HG02938 (cell line): Measurements from ENCODE around the gene GNB1.

Experiments used
- ATAC-seq: cut with Tn5 transposase; IDR thresholded peaks from one replicate; pipeline ENCODE4 v1.9.1; 2021; ENCODE audit warnings: mild to moderate bottlenecking, moderate library complexity; ENCODE audit not compliant: unreplicated experiment

Gene GNB1

DNA sequence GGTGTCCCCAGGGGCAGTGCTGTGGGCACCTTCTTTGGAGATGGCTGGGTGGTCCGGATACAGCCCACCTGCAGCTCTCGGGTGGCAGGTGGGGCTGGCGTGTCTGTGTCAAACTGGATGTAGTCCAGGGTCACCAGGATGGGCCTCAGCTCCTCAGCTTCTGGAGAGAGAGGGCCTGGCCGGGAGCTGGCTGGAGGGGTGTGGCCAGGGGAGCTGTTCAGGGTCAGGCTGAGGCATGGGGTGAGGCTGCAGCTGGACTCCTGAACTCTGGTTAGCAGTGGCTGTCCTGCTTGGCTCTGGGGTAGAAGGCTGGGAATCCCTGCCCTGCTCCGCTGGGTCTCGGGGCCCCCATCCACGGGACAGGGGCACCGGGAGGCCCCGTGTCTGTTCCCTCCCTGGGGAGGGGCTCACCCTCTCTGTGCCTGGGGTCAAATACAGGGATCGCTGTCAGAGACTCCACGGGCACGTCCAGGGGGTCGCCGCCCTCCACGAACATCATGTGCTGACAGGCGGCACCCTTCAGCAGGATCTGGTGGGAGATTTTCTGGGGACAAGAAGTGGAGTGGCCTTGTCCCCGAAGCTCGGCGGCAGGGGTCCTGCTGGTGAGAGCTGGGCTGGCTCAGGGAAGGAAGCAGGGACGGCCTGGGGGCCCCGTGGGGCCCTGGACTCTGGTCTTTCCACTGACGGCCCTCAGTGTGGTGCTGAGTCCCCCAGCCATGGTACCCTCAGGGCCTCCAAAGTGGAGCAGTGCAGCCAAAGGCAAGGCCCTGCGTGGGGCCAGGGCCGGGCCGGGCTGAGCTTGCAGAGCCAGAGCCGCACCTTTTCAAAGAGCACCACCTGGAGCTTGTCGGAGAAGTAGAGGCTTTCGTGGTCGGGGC is 32.3 kb upstream of the GNB1 start:
- ATAC-seq: no peak

DNA sequence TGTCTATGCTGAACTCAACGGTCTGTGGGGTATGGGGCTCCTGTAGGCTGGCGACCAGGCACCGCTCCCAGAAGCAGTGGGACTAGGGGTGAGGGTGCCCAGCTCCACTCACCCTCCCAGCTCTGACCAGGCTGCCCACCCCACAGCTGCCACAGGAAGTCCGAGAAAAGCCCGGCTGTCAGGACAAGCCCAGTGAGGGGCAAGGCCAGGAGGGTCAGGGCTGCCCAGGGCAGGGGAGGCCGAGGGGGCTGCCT is 31.7 kb upstream of the GNB1 start:
- no peak for ATAC-seq

DNA sequence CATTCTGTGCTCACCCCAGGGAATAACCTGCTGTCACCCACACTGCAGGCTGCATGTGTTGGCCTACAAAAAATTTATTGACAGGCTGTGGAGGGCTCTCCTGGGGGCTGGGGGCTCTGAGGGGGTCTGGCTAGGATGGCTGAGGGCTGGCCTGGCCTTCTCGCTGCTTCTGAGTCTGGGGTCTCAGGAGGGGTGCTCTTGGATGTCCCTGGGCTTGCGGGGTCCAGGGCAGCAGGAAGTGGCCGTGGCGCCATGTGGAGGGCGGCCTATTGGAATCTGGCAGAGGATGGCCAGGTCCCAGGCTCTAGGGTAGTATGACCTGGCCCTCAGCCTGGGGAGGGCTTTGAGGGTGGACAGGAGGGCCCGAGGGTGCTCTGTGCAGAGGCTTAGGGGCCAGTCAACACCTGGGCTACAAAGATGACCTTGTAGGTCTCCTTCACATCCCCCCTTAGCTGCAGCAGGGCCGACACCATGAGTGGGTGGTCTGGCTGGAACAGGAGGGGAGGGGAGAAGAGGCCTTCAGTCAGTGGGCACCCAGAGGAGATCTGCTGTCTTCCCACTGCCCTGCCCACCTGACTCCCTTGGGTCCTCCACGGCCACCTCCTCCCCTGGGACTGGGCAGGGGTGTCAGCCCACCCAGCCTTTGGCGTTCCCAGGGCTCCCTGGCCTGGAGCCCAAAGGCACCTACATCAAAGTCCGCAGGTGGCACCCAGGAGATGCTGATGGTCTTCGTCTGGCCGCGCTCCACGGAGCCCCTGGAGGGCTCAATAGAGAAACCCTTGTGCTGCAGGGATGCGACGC is 31.2 kb upstream of the GNB1 start:
- ATAC-seq: no peak

DNA sequence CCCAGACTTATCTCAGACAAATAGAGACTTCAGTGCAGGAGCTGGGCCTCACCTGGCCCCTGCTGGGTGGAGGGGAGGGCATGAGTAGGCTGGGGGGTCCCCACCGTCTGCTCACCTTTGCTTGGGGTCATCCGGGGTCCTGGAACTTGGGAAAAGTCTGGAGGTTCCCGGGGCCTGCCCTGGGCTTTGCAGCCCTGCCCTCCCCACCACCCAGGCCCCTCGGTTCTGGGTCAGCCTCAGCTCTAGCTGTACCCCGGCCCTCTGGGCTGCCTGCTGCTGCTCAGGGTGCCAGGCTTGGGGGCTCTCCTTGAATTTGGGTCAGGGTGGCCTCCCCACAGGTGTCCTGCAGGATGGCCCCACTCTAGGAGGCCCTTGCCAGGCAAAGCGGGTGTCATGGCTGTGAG is 30.6 kb upstream of the GNB1 start:
- no peak for ATAC-seq

DNA sequence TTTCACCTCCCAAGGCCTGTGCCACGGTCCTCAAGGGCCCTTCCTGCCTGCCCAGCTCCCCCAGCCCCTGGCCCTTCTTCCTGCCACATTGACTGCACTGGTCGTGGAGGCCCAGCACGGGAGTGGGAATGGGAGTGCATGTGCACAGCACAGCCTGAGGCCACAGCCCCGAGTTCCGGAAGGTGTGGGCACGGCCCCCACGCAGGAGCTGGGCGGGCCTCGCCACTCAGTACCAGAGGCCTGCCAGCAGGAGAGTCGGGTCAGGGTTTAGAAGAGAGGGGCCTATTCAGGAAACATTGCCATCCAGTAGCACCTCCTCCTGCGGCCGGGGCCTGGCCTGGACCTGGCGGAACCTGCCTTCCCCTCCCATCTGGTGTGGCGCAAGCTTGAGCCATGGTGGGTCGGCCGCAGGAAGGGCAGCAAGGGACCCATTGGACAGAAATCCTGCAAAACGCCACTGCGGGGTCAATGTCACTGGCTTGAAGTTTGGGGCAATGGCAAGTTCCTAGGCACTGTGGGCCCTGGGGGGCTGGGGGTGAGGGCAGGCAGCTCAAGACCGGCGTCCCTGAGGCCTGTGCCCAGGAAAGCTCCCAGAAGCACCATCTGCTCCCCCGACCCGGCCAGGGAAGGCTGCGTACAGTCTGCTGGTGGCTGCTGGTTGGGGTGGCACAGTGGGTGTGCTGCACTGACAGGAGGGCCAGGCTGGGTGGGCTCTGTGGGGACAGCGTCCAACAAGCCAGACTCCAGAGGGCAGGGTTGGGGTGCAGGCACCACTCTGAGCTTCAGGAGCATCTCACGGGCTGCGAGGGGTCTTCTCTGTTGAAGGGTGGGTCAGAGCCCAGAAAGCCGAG is 29.9 kb upstream of the GNB1 start:
- no peak for ATAC-seq

DNA sequence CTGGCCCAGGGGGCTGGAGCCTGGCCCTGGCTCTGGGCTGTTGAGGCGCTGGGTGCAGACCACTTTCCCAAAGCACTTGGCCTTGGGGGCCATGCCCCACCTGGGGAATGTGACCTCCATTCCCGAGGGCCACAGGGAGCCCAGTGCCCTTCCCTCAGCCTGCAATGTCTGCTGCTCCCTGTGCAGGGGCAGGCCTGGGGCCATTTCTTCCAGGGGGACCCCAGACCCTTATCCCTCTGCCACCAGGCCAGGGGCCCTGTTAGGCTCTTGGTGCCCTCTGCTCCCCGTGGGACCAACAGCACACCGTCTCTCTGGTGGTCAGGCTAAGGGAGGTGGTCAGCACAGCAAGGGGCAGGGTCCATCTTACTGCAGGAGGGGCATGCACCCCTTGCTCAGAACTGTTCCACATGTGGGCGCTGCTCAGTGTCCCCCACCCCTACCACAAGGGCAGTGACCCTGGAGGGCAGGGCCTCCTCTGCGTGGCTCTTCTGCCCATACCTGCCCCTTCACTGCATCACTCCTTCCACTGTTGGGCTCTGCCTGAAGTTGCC is 29.2 kb upstream of the GNB1 start:
- ATAC-seq: no peak

DNA sequence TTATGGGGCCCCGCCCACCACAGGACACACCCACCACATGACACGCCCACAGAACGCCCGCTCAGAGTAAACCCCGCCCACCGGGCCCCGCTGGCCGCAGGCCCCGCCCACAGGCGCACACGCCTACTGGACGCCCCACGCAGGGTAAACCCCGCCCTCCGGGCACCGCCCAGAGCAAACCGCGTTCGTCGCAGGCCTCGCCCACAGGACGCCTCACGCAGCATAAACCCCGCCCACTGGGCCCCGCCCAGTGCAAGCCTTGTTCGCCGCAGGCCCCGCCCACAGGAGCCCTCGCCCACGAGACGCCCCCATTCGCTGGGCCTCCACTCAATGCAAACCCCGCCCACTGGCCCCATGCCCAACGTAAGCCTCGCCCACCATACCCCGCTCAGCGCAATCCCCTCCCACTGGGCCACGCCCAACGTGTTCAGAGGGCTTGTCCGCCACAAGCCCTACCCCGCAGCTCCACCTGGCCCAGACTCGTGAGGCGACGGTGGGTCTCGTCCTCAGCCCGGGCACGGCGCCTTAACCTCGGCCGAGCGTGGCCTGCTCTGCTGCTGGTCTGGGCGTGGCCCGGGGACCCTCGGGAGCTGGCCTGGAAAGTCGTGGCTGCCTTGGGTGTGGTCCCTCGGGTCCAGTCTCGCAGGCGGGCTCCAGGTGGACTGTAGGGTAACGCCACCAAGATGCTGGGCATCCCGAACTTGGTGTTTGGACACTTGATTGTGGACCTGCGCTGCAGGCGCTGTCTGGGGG is 28.6 kb upstream of the GNB1 start:
- ATAC-seq: peak; percentile 81

DNA sequence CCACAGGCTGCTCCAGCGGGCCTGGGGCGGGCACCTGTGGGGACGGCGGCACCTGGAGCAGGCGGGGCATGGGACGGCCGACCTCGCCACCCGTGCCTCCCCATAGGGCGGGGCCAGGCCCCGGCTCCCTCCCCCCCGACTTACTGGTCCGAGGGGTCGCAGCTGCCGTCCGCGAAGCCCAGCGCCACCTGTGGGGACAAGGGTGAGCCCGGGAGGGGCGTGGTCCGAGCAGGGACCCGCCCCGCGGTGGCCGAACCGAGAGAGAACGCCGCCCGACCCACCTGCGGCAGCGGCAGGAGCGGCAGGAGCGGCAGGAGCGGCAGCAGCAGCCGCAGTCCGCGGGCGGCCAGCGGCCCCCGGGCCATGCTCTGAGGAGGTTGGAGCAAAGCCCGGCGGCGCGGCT is 28.0 kb upstream of the GNB1 start, which contains the start of gene TMEM52:
TMEM52 (minus strand) TSS at position 379 of the 403 bp plus-strand sequence; CDS start at position 365, 14 bp downstream.
- peak; percentile 14 for ATAC-seq

DNA sequence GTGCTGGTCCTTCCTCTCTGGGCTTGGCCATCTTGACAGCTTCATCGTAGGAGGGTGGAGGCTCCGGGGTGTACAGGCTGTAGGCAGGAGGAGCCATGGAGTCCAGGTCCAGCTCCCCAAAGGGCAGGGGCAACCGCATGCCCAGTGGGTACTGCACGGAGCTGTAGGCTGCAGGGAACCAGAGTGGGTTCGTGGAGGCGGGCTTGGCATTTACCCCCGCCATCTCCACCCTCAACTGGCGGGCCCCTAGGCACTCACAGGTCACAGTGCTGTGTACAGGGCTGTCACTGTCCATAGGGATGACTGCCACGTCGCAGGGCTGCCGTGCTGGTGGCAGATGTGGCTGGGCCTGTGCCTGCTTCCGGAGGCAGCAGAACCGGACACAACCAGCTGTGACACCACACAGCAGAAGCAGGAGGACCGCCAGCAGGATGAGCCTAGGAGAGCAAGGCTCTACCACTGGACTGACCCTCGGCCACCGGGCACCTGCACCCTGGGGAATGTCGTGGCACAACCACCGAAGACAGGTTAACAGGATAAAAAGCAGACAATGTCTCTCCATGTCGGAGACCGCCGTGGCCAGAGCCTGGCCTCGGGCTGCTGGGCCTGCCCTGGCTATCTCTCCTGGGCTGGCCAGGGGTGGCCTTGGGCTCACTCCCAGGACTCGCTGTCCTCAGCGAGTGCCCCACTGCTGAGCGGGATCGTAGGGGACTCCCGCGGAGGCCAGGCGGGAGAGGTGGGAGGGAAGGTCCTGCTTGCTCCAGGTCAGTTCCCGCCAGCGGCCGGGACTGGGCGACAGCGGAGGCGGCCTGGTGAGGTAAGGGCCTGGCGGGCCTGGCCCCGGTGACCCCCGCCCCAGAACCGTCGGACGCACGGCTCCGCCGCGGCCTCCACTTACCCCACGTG is 27.4 kb upstream of the GNB1 start:
- no peak for ATAC-seq

DNA sequence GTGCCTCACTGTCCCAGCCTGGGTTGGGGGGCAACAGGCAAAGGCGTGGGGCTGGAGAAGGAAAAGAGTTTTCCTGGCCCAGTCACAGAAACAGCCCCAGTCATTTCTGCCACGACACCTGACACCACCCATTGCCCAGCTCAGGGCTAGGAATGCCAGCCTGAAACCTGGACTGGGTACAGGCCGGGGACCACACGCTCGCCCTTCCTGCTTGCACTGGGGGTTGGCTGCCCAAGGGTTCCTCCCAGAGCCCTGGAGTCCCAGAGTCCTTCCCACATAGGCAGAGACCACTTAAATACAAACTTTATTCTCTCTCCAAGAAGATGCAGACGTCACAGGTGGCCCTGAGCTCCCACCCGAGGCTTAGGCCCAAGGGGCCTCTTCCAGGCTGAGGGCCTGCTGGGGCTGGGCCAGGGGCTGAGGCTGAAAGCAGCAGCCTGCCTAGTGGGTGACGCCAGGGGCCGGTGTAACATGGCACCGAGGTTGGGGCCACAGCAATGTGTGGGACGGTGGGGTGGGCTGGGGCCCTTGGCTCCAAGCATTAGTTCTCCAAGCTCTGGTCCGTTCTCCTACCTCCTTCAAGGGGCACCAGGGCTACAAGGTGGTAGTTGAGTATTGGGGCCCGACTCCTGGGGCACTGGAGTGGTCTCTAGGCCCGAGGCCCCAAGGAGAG is 26.6 kb upstream of the GNB1 start:
- no peak for ATAC-seq

DNA sequence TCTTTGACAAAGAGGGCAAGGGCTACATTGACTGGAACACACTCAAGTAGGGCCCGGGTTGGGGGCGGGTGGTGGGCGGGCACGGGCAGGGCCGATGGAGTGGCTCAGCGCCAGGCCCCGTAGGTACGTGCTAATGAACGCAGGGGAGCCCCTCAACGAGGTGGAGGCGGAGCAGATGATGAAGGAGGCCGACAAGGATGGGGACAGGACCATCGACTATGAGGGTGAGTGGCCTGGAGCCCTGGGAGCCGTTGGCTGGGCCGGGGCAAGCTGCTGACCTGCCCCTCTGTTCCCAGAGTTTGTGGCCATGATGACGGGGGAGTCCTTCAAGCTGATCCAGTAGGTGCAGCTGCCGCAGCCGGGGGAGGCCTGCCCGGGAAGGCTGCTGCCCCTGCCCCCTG is 26.0 kb upstream of the GNB1 start:
- ATAC-seq: no peak

DNA sequence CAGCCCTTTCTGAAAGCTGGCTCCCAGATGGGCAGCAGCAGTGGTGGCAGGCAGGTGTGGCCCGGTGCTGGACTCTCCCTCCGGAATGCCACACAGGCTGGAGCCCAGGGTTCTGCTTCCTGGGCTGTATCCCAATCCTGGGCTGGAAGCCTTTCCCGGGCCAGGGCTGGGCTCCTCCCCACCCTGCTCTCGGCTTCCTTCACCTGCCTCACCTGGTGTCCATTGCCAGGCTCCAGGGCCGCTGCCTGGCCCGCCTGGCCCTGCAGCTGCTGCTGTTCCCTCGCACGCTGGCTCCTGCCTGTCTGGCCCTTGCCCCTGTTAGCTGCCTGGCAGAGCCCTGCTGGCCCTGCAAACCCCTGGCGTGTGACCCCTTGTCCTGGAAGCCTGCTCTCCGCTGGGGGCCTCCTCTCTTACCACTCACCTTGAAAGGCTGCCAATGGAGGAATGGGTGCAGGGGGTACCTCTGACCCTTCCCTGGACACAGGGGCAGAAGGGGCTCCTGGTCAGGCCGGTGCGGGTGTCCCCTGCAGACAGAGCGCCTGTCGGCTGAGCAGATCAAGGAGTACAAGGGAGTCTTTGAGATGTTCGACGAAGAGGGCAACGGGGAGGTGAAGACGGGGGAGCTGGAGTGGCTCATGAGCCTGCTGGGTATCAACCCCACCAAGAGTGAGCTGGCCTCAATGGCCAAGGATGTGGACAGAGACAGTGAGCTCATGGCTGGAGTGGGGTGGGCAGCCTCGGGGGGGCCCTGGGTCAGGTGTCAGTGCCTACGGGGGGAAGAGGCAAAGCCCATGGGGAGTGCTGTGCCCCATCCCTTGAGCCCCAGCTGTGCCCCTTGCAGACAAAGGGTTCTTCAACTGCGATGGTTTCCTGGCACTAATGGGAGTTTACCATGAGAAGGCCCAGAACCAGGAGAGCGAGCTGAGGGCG is 25.3 kb upstream of the GNB1 start:
- no peak for ATAC-seq

DNA sequence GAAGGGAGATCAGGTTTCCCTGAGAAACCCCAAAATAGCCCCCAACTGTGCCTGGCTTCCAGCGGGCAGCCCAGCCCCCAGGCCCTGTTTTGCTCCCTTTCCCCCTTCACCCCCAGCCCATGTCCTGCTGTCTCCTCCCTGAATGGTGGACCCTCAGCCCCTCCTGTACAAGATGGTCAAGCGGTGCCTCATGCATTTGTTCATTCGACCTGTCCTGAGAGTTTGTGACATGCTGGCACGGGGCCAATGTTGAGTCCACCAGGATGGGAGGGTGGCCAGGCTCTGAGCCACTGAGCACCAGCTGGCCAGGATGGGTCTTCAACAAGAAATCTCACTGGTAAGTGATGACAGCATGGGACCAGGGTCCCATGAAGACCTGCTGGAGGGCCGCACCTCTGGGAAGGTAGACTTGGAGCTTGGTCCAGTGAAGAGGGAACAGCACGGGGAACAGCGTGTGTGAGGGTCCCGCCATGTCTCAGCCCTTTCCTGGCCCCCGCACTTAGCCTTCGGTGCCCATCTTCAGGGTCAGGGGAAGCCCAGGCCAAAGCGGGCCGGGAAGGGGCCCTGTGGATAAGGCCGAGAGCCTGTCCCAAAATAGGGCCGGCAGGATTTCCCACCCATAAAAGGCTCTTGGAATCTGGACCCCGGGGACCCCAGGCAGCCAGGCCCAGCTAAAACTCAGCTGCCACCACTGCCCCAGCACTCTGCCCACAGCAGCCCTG is 24.2 kb upstream of the GNB1 start, which contains the start of gene CALML6:
CALML6 (plus strand) TSS at position 290 of the 722 bp plus-strand sequence; CDS start at position 311, 21 bp downstream.
- no peak for ATAC-seq

DNA sequence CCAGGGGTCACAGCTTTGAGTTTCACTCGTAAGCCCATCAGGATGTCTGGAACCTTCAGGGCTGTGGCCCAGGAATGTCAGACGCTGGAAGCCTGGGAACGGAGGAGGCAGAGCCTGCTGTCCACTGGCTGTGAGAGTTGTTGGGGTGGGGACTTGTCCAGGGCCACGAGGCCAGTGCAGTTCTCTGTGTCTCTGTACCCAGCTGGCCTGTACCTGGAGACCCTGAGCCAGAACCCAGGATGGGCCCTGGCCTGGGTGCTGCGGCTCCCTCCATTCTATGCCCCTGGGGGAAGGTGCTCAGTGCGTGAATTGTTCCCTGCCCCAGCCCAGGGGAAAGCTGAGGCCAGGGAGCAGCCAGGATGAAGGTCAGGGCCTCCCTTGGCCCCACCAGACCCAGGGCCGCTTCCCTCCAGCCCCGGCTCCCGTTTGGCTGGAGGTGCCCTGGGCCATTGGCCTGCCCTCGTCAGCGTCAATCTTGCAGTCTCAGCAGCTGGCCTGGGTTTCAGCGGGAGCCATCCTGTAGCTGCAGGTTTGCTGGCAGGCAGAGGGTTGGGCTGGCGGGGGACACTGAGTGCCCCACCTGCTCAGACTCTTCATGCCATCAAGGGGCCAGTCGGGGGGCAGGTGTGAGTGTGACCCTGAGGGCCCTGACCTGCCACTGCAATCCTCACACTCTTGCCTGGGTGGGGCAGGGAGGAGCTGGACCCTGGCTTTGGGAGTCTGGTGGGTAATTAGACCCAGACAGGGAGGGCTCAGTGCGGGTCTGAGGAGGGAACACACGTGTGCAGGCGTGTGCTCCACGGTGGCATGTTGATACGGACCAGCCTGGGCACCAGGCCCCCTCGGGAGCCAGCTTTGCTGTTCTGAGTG is 23.4 kb upstream of the GNB1 start:
- ATAC-seq: no peak

DNA sequence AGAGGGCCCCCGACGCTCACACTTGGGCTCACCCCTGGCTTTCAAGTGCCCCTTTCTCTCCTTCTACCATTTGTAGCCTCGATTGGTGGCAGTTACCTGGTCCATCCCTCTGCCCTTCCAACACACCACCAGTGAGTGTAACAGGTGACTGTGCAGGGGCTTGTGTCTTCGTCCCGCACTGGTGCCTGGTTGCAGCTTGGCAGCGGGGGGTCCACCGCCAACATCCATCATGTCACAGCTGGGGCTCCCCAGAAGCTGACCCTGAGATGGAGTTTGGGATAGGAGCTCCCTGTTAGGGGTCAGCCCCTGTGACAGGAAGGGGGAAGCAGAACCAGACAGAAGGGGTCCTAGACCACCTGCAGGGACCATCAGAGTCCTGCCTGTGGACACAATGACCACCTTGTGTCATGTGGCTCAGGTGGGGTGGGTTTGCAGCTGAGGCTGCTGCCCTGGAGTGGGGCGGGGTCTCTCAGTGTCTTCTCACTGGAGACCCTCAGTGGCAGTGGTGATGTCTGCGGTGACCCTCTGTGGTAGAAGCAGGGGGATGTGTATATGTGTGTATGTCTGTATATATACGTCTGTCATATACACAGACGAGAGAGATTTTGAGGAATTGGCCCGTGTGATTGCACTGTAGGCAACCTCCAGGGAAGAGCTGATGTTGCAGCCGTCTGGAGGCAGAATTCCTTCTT is 20.6 kb upstream of the GNB1 start:
- ATAC-seq: no peak
